ENCODE results near the gene MAGEB17. TPM values are rescaled to one million over a fixed set of nuclear protein-coding genes. Genes with fewer than 3 reads are reported as not detected.

Gene MAGEB17
- total and polyA plus RNA-seq, 2 of the 8 experiments (the other 6 are each of a cell fraction or from before 2014, with no cell fraction given) = 0.48 to 1.1 TPM

GRCh38 chrX:16148896-16149295, 18.4 kb upstream of the MAGEB17 start:
- H3K79me2 ChIP-seq (ENCODE audit: control insufficient read depth in 1 of 2, insufficient read depth in 2 of 2, low read length in 2 of 2) = peaks cover 0 to 47% of the 10 kb centered on the region in 2 experiments; a peak in 3 of 4 replicates
- POLR2A ChIA-PET (ENCODE audit: partially characterized antibody) = no interaction called here
- TF ChIP-seq, protein P1, sequence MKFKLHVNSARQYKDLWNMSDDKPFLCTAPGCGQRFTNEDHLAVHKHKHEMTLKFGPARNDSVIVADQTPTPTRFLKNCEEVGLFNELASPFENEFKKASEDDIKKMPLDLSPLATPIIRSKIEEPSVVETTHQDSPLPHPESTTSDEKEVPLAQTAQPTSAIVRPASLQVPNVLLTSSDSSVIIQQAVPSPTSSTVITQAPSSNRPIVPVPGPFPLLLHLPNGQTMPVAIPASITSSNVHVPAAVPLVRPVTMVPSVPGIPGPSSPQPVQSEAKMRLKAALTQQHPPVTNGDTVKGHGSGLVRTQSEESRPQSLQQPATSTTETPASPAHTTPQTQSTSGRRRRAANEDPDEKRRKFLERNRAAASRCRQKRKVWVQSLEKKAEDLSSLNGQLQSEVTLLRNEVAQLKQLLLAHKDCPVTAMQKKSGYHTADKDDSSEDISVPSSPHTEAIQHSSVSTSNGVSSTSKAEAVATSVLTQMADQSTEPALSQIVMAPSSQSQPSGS (IDR thresholded peaks at IDR 0.05; ENCODE audit: low read length) = no peak
- no peak for TF ChIP-seq SUZ12 (IDR thresholded peaks at IDR 0.05; ENCODE audit: low read length)
- TF ChIP-seq EZH2 (IDR thresholded peaks at IDR 0.05; ENCODE audit: low read depth, low read length, severe bottlenecking) = no peak
- TF ChIP-seq EGR1 (IDR thresholded peaks at IDR 0.05; ENCODE audit: borderline replicate concordance, low read depth, low read length) = no peak
- no peak for TF ChIP-seq POLR2AphosphoS5 (IDR thresholded peaks at IDR 0.05; ENCODE audit: low read depth, low read length)
- no peak for TF ChIP-seq CEBPB (IDR thresholded peaks at IDR 0.05; ENCODE audit: low read depth, low read length)
- TF ChIP-seq CREB1 (IDR thresholded peaks at IDR 0.05) = no peak
- TF ChIP-seq TBP (IDR thresholded peaks at IDR 0.05; ENCODE audit: low read depth, low read length) = no peak
- no peak for TF ChIP-seq SIN3A (conservative IDR thresholded peaks at IDR 0.05 in 1 of 2, IDR thresholded peaks at IDR 0.05 in 1 of 2; ENCODE audit: low read depth in 1 of 2, low read length in 2 of 2)
- no peak for TF ChIP-seq ASH2L (IDR thresholded peaks at IDR 0.05; ENCODE audit: low read length)
- no peak for TF ChIP-seq MAFK (IDR thresholded peaks at IDR 0.05; ENCODE audit: low read depth, low read length)
- no peak for TF ChIP-seq TCF12 (IDR thresholded peaks at IDR 0.05; ENCODE audit: low read depth, low read length)
- TF ChIP-seq SIRT6 (IDR thresholded peaks at IDR 0.05; ENCODE audit: low read length) = no peak
- no peak for TF ChIP-seq BRCA1 (IDR thresholded peaks at IDR 0.05; ENCODE audit: low read depth, low read length)

More at GRCh38 chrX:16148896-16149295, 18.4 kb upstream of the MAGEB17 start:
- H3K9me3 ChIP-seq (ENCODE audit: insufficient read depth in 2 of 2, low read depth in 1 of 2, low read length in 1 of 2) = no peaks in the 10 kb centered on the region
- H3K79me1 ChIP-seq (ENCODE audit: low read depth, low read length) = no peaks in the 10 kb centered on the region; the same call in 1 of the 2 replicates
- no peak overlapping the region for H3K4me3 ChIP-seq (ENCODE audit: extremely low read depth in 1 of 4, insufficient read depth in 2 of 4, low read depth in 3 of 4, low read length in 4 of 4)
- no peak overlapping the region for H3K27ac ChIP-seq (ENCODE audit: low read depth, low read length)
- FAIRE-seq (no peak), DNase-seq (ENCODE audit: low read depth in 1 of 2, low spot score in 2 of 2) (no peak)
- H3K23me2 ChIP-seq (ENCODE audit: low read depth, low read length) = no peaks in the 10 kb centered on the region; the same call in 1 of the 2 replicates
- no peak overlapping the region for H4K5ac ChIP-seq (ENCODE audit: insufficient read length, low read depth, low read length)
- H4K8ac ChIP-seq (ENCODE audit: extremely low read depth, insufficient read depth, low read length) = no peak overlapping the region
- H3K56ac ChIP-seq (replicated peaks; ENCODE audit: insufficient read length, low read depth, low read length) = no peak overlapping the region
- H2BK15ac ChIP-seq (ENCODE audit: low read length) = no peak overlapping the region
- no peak overlapping the region for H2BK12ac ChIP-seq (ENCODE audit: low read depth, low read length)
- no peak overlapping the region for H3K23ac ChIP-seq (ENCODE audit: insufficient read length)
- H3K4me2 ChIP-seq (ENCODE audit: insufficient read depth in 1 of 2, low read depth in 2 of 2, low read length in 2 of 2) = no peak overlapping the region
- peaks cover 4 to 81% (median 23%) of the 10 kb centered on the region in 4 experiments; a peak in 6 of 8 replicates for H3K36me3 ChIP-seq (ENCODE audit: control insufficient read depth in 2 of 4, insufficient read depth in 4 of 4, low read length in 3 of 4)
- H2AFZ ChIP-seq (ENCODE audit: low read length) = no peak overlapping the region
- H3K18ac ChIP-seq (ENCODE audit: extremely low read depth, low read length) = no peak overlapping the region
- H3K9ac ChIP-seq (replicated peaks in 1 of 4; ENCODE audit: extremely low read depth in 1 of 4, low read depth in 3 of 4, low read length in 3 of 4) = no peak overlapping the region
- CTCF ChIA-PET (ENCODE audit: partially characterized antibody) = interaction anchor here (0.7 kb wide), 1 partner anchor 133 kb away, joined by 3 read pairs; no protein-coding TSS in a partner anchor
- no peak overlapping the region for H3K4ac ChIP-seq (replicated peaks; ENCODE audit: insufficient read length, low read depth, low read length)
- no peak overlapping the region for H2BK5ac ChIP-seq (ENCODE audit: low read depth, low read length)
- H2BK120ac ChIP-seq (replicated peaks; ENCODE audit: low read depth, low read length) = no peak overlapping the region
- no peaks in the 10 kb centered on the region for H3K27me3 ChIP-seq (replicated peaks in 1 of 4; ENCODE audit: control insufficient read depth in 3 of 4, extremely low read depth in 1 of 4, insufficient read depth in 3 of 4, low read length in 3 of 4)
- peaks cover 0 to 3% (median 2%) of the 10 kb centered on the region in 4 experiments; a peak in 2 of 7 replicates for H3K4me1 ChIP-seq (replicated peaks in 1 of 4; ENCODE audit: control insufficient read depth in 3 of 4, insufficient read depth in 4 of 4, low read length in 3 of 4)
- H4K91ac ChIP-seq (replicated peaks; ENCODE audit: insufficient read length, low read length) = no peak overlapping the region
- H3K14ac ChIP-seq (ENCODE audit: insufficient read length) = no peak overlapping the region
- no peak overlapping the region for H2AK5ac ChIP-seq (ENCODE audit: low read depth, low read length)
- no peak overlapping the region for H2BK20ac ChIP-seq (ENCODE audit: low read length)
- H4K20me1 ChIP-seq (replicated peaks in 1 of 2; ENCODE audit: control insufficient read depth in 1 of 2, insufficient read depth in 2 of 2, low read length in 2 of 2) = no peaks in the 10 kb centered on the region
- 63% methylated on average over 3 of the region's 3 CpGs; no CpG with 5 or more reads in 1 of the 2 experiments for WGBS, 2 experiments (ENCODE audit: extremely low coverage in 1 of 2, insufficient coverage in 1 of 2, insufficient read length in 1 of 2, insufficient replicate concordance in 2 of 2, low coverage in 1 of 2, low lambda C conversion rate in 2 of 2, missing lambda C conversion rate in 1 of 2)
